Right atrium auricular region (tissue), 2 donors: ENCODE results near the gene MOK. TPM values are rescaled to one million over a fixed set of nuclear protein-coding genes. Genes with fewer than 3 reads are reported as not detected.

Experiments used
- DNase-seq: peaks from one replicate; pipeline ENCODE4 v3.0.0-alpha.2; 2019; ENCODE audit warnings: low spot score
- H3K27ac ChIP-seq, 2 donors: fragments of 200-600 bp; sonication (generic); 1 replicate in 1 of 2; 2 replicates in 1 of 2; pipeline ENCODE4 v1.5.1; 2016 to 2019
- H3K27me3 ChIP-seq, 2 donors: fragments of 200-600 bp; sonication (generic); one replicate each; pipeline versions ENCODE4 v1.5.1 to v1.6.0; 2017 to 2019
- H3K36me3 ChIP-seq: fragments of 200-600 bp; sonication (generic); one replicate; pipeline ENCODE4 v1.5.1; 2016
- H3K4me1 ChIP-seq, 2 donors: fragments of 200-600 bp; sonication (generic); one replicate each; pipeline versions ENCODE4 v1.5.1 to v1.6.0; 2017 to 2019
- H3K4me3 ChIP-seq, 2 donors: fragments of 200-600 bp; sonication (generic); 1 replicate in 1 of 2; 2 replicates in 1 of 2; pipeline ENCODE4 v1.5.1; 2017 to 2019; ENCODE audit warnings: mild to moderate bottlenecking in 1 of 2, moderate library complexity in 1 of 2
- H3K9me3 ChIP-seq, 2 donors: fragments of 200-600 bp; sonication (generic); one replicate each; pipeline ENCODE4 v1.5.1; 2019
- CTCF ChIP-seq, 2 donors: fragments of 200-600 bp; sonication (generic); IDR thresholded peaks; one replicate each; pipeline ENCODE4 v1.5.1; 2019; ENCODE audit warnings: antibody characterized with exemption in 2 of 2
- total RNA-seq, 2 donors: library from RNA; depleted of rRNA; stranded (reverse); fragments of >200 nt; gene quantifications; one replicate each; pipeline ENCODE4 v1.1.0, GENCODE V29; 2016

Gene MOK
- total RNA-seq, 2 donors from 2014 or later = 10.1 to 22.9 TPM

- no peak overlapping the region for H3K4me3 ChIP-seq
- TF ChIP-seq CTCF (IDR thresholded peaks at IDR 0.05) = no peak
- no peak for DNase-seq
- H3K36me3 ChIP-seq = peaks cover 25% of the 10 kb centered on the region
- no peak overlapping the region for H3K27ac ChIP-seq
- peaks cover 0 to 14% of the 10 kb centered on the region in 2 donors for H3K4me1 ChIP-seq
- H3K9me3 ChIP-seq = no peaks in the 10 kb centered on the region
- H3K27me3 ChIP-seq = no peaks in the 10 kb centered on the region
Measured at GRCh38 chr14:102210421-102211042, 94.4 kb downstream of the MOK start.

GRCh38 chr14:102209224-102209966 is 95.6 kb downstream of the MOK start:
- Histone ChIP-seq H3K4me3 (no peak overlapping the region), H3K36me3 (peaks cover 25% of the 10 kb centered on the region), H3K4me1 (peaks cover 0 to 6% of the 10 kb centered on the region in 2 donors), H3K27me3 (no peaks in the 10 kb centered on the region), H3K9me3 (no peaks in the 10 kb centered on the region), H3K27ac (peak overlapping the region; percentile 13 to 50)
- peak in 1 of 2 donors; percentile 44 for TF ChIP-seq CTCF (IDR thresholded peaks at IDR 0.05)
- no peak for DNase-seq

- no peaks in the 10 kb centered on the region for H3K9me3 ChIP-seq
- H3K27me3 ChIP-seq = no peaks in the 10 kb centered on the region
- TF ChIP-seq CTCF (IDR thresholded peaks at IDR 0.05) = no peak
- peaks cover 25% of the 10 kb centered on the region for H3K36me3 ChIP-seq
- DNase-seq = no peak
- no peak overlapping the region for H3K4me3 ChIP-seq
- H3K27ac ChIP-seq = peak overlapping the region; percentile 13 to 50
- H3K4me1 ChIP-seq = peaks cover 0 to 6% of the 10 kb centered on the region in 2 donors
Measured at GRCh38 chr14:102208741-102209140, 96.2 kb downstream of the MOK start.

GRCh38 chr14:102207831-102208365 is 97.1 kb downstream of the MOK start:
- Histone ChIP-seq H3K27me3 (no peaks in the 10 kb centered on the region), H3K4me1 (peaks cover 0 to 6% of the 10 kb centered on the region in 2 donors), H3K36me3 (peaks cover 25% of the 10 kb centered on the region), H3K9me3 (no peaks in the 10 kb centered on the region), H3K27ac (no peak overlapping the region), H3K4me3 (no peak overlapping the region)
- TF ChIP-seq CTCF (IDR thresholded peaks at IDR 0.05) = no peak
- no peak for DNase-seq

GRCh38 chr14:102206918-102207317 is 98.0 kb downstream of the MOK start:
- Histone ChIP-seq H3K9me3 (no peaks in the 10 kb centered on the region), H3K36me3 (peaks cover 25% of the 10 kb centered on the region), H3K27me3 (no peaks in the 10 kb centered on the region), H3K4me1 (peaks cover 0 to 6% of the 10 kb centered on the region in 2 donors), H3K4me3 (no peak overlapping the region), H3K27ac (no peak overlapping the region)
- no peak for DNase-seq
- no peak for TF ChIP-seq CTCF (IDR thresholded peaks at IDR 0.05)
